Natural killer cell (primary cell): ENCODE measurements around the gene SNAPC4. TPM values are rescaled to one million over a fixed set of nuclear protein-coding genes. Genes with fewer than 3 reads are reported as not detected.
"Not testable (repeated sequence)": the region's sequence is repeated elsewhere in the genome, so short reads cannot be mapped to it uniquely, and the experiment has no call there.

Source experiments
- ATAC-seq, 3 donors: fragments of 150-1000 bp in 2 of 3; fragments of 200-7000 bp in 1 of 3; cut with Tn5 transposase; 1 replicate in 1 of 3; 2 replicates in 2 of 3; pipeline ENCODE4 v1.10.0; 2021; ENCODE audit warnings: mild to moderate bottlenecking in 2 of 3, moderate library complexity in 2 of 3
- DNase-seq, 2 donors: peaks; one replicate each; pipeline versions ENCODE4 v3.0.0 to v3.0.0-alpha.2; 2013 to 2021; ENCODE audit warnings: mixed read lengths in 1 of 2
- H3K27ac ChIP-seq: one replicate; pipeline ENCODE4 v1.5.1; 2013; ENCODE audit warnings: mild to moderate bottlenecking, low read length
- H3K27me3 ChIP-seq: one replicate; pipeline ENCODE4 v1.6.1; 2013; ENCODE audit warnings: low read length; ENCODE audit not compliant: control insufficient read depth, insufficient read depth
- H3K36me3 ChIP-seq: one replicate; pipeline ENCODE4 v1.6.1; 2013; ENCODE audit warnings: low read length; ENCODE audit not compliant: control insufficient read depth, insufficient read depth
- H3K4me1 ChIP-seq: one replicate; pipeline ENCODE4 v1.6.1; 2013; ENCODE audit warnings: low read length; ENCODE audit not compliant: control insufficient read depth, insufficient read depth
- H3K4me3 ChIP-seq: one replicate; pipeline ENCODE4 v1.5.1; 2013; ENCODE audit warnings: low read length
- H3K9me3 ChIP-seq: one replicate; pipeline ENCODE4 v1.6.1; 2013; ENCODE audit warnings: low read length; ENCODE audit not compliant: control insufficient read depth, insufficient read depth
- H3K27ac Mint-ChIP-seq, 2 donors: one replicate each; pipeline ENCODE4 v1.8.0; 2022; ENCODE audit warnings: mild to moderate bottlenecking in 2 of 2, mixed read lengths in 2 of 2, moderate library complexity in 1 of 2
- H3K27me3 Mint-ChIP-seq, 2 donors: one replicate each; pipeline ENCODE4 v1.8.0; 2022; ENCODE audit warnings: low read depth in 2 of 2, mixed read lengths in 2 of 2
- H3K36me3 Mint-ChIP-seq: one replicate; pipeline ENCODE4 v1.8.0; 2022; ENCODE audit warnings: mixed read lengths
- H3K4me1 Mint-ChIP-seq, 2 donors: one replicate each; pipeline ENCODE4 v1.8.0; 2022; ENCODE audit warnings: mixed read lengths in 2 of 2
- H3K4me3 Mint-ChIP-seq: one replicate; pipeline ENCODE4 v1.8.0; 2022; ENCODE audit warnings: mild to moderate bottlenecking, moderate library complexity, mixed read lengths
- H3K9me3 Mint-ChIP-seq, 2 donors: one replicate each; pipeline ENCODE4 v1.8.0; 2022; ENCODE audit warnings: mixed read lengths in 2 of 2
- CTCF ChIP-seq: fragments of 200-600 bp; IDR thresholded peaks from one replicate; pipeline ENCODE4 v1.8.0; 2022; ENCODE audit warnings: antibody characterized with exemption
- WGBS: methylation state at CpG from one replicate; pipeline ENCODE4 v1.1.7; 2013; ENCODE audit warnings: missing lambda C conversion rate; ENCODE audit not compliant: insufficient coverage; 5-methylcytosine and 5-hydroxymethylcytosine counted together
- intact Hi-C: fragments of 100-400 bp; cut with micrococcal nuclease; formaldehyde crosslinking; loops from one replicate; pipeline ENCODE4 v1.14.2; 2022
- total RNA-seq, 4 donors: library from RNA; stranded (reverse); fragments of 120-200 nt in 1 of 4; gene quantifications; one replicate each; pipeline versions ENCODE4 v1.2.3 to v1.2.4, GENCODE V29; 2013 to 2022

The SNAPC4 gene
- total RNA-seq, 3 donors from 2014 or later (not counting 1 experiment from before 2014, with no cell fraction given): 9.0 to 11.3 (median 9.4) TPM

GRCh38 chr9:136353757-136354488 lies 46.0 kb downstream of the SNAPC4 start:
- Histone ChIP-seq H3K36me3 (no peaks in the 10 kb centered on the region), H3K27me3 (no peaks in the 10 kb centered on the region), H3K9me3 (no peaks in the 10 kb centered on the region), H3K4me1 (no peaks in the 10 kb centered on the region), H3K4me3 (no peak overlapping the region), H3K27ac (no peak overlapping the region)
- ATAC-seq (no peak), DNase-seq (no peak)
- Mint-ChIP-seq H3K27ac (no peak overlapping the region), H3K27me3 (no peaks in the 10 kb centered on the region), H3K4me1 (no peaks in the 10 kb centered on the region), H3K9me3 (no peaks in the 10 kb centered on the region), H3K4me3 (no peak overlapping the region), H3K36me3 (no peaks in the 10 kb centered on the region)
- TF ChIP-seq CTCF: no peak
- 89% methylated on average over 13 of the region's 13 CpGs for WGBS
- intact Hi-C loops: no loop called here

- no peaks in the 10 kb centered on the region for H3K36me3 Mint-ChIP-seq
- H3K4me1 Mint-ChIP-seq: no peaks in the 10 kb centered on the region
- no peak overlapping the region for H3K27ac Mint-ChIP-seq
- WGBS: 95% methylated on average over 11 of the region's 11 CpGs
- no peaks in the 10 kb centered on the region for H3K27me3 Mint-ChIP-seq
- H3K4me3 Mint-ChIP-seq: no peak overlapping the region
- H3K27ac ChIP-seq: no peak overlapping the region
- no peaks in the 10 kb centered on the region for H3K27me3 ChIP-seq
- H3K9me3 ChIP-seq: no peaks in the 10 kb centered on the region
- DNase-seq (no peak), ATAC-seq (no peak)
- H3K36me3 ChIP-seq: no peaks in the 10 kb centered on the region
- H3K9me3 Mint-ChIP-seq: no peaks in the 10 kb centered on the region
- H3K4me3 ChIP-seq: no peak overlapping the region
- TF ChIP-seq CTCF: no peak
- H3K4me1 ChIP-seq: no peaks in the 10 kb centered on the region
- intact Hi-C loops: no loop called here
These were observed 46.9 kb downstream of the SNAPC4 start for GRCh38 chr9:136353088-136353487.

GRCh38 chr9:136352682-136353081 lies 47.3 kb downstream of the SNAPC4 start:
- H3K27me3 Mint-ChIP-seq: no peaks in the 10 kb centered on the region
- intact Hi-C loops: no loop called here
- no peak overlapping the region for H3K27ac Mint-ChIP-seq

GRCh38 chr9:136351868-136352267 lies 48.1 kb downstream of the SNAPC4 start:
- H3K27ac ChIP-seq, H3K4me1 Mint-ChIP-seq, H3K27ac Mint-ChIP-seq, intact Hi-C loops, DNase-seq, H3K4me3 ChIP-seq, H3K27me3 ChIP-seq, H3K9me3 Mint-ChIP-seq, H3K36me3 ChIP-seq, H3K27me3 Mint-ChIP-seq, H3K9me3 ChIP-seq, ATAC-seq, H3K4me1 ChIP-seq, H3K4me3 Mint-ChIP-seq, H3K36me3 Mint-ChIP-seq: not testable (repeated sequence)
- WGBS: 94% methylated on average over 14 of the region's 24 CpGs

More at GRCh38 chr9:136352682-136353081, 47.3 kb downstream of the SNAPC4 start:
- no peaks in the 10 kb centered on the region for H3K36me3 ChIP-seq
- DNase-seq: no peak
- no peak for ATAC-seq
- H3K4me1 ChIP-seq: no peaks in the 10 kb centered on the region
- Mint-ChIP-seq H3K4me1 (no peaks in the 10 kb centered on the region), H3K9me3 (no peaks in the 10 kb centered on the region), H3K4me3 (no peak overlapping the region), H3K36me3 (no peaks in the 10 kb centered on the region)
- 85% methylated on average over 16 of the region's 16 CpGs for WGBS
- no peak overlapping the region for H3K27ac ChIP-seq
- H3K27me3 ChIP-seq: no peaks in the 10 kb centered on the region
- H3K4me3 ChIP-seq: no peak overlapping the region
- no peak for TF ChIP-seq CTCF
- H3K9me3 ChIP-seq: no peaks in the 10 kb centered on the region
